ENCODE results near the gene AIG1.
"Not testable (repeated sequence)": the region's sequence is repeated elsewhere in the genome, so short reads cannot be mapped to it uniquely, and the experiment has no call there.

The AIG1 gene

DNA sequence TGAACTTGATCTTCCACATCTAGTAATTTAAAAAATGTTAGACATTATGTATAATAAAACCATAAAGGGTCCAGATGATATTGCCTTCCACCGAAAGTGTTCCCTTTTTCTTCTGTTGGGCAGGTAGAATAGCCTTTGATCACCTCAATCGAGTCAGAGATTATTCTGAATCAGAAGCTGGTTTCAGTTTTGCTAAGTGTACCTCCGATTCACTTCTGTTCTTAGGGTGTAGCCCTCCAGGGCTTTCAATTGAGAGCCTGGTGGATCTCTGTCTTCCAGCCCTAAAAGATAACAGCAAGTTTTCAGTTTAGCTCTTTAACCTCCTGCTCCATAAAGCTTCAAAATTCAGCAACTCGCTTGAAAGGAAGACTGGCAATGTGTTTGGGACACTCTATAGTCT lies 21.1 kb upstream of the AIG1 start:
- no peaks in the 10 kb centered on the region for H3K79me2 ChIP-seq (ENCODE audit: low read length)
- H3K9ac ChIP-seq (ENCODE audit: low read length): no peak overlapping the region
- H3K4me3 ChIP-seq (ENCODE audit: low read length): no peak overlapping the region
- H2AFZ ChIP-seq (ENCODE audit: low read length): no peak overlapping the region
- H3F3A ChIP-seq (ENCODE audit: insufficient read depth, low read length): no peaks in the 10 kb centered on the region
- TF ChIP-seq, protein P1, sequence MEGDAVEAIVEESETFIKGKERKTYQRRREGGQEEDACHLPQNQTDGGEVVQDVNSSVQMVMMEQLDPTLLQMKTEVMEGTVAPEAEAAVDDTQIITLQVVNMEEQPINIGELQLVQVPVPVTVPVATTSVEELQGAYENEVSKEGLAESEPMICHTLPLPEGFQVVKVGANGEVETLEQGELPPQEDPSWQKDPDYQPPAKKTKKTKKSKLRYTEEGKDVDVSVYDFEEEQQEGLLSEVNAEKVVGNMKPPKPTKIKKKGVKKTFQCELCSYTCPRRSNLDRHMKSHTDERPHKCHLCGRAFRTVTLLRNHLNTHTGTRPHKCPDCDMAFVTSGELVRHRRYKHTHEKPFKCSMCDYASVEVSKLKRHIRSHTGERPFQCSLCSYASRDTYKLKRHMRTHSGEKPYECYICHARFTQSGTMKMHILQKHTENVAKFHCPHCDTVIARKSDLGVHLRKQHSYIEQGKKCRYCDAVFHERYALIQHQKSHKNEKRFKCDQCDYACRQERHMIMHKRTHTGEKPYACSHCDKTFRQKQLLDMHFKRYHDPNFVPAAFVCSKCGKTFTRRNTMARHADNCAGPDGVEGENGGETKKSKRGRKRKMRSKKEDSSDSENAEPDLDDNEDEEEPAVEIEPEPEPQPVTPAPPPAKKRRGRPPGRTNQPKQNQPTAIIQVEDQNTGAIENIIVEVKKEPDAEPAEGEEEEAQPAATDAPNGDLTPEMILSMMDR (IDR thresholded peaks at IDR 0.05; ENCODE audit: low read length): no peak
- no peak for TF ChIP-seq EZH2 (optimal IDR thresholded peaks at IDR 0.05; ENCODE audit: low read depth, low read length)
- TF ChIP-seq EZH2phosphoT487 (IDR thresholded peaks at IDR 0.05; ENCODE audit: low read length): no peak
- no peaks in the 10 kb centered on the region for H4K20me1 ChIP-seq (ENCODE audit: insufficient read depth, low read length)
- H3K4me1 ChIP-seq (ENCODE audit: low read length): no peaks in the 10 kb centered on the region
- H3K4me2 ChIP-seq (ENCODE audit: low read depth, low read length): no peak overlapping the region
- no peak overlapping the region for H3K27ac ChIP-seq (ENCODE audit: low read length)
- H3K27me3 ChIP-seq (replicated peaks; ENCODE audit: insufficient read depth, low read length): no peaks in the 10 kb centered on the region
- DNase-seq: no peak
- no peaks in the 10 kb centered on the region for H3K9me3 ChIP-seq (replicated peaks; ENCODE audit: insufficient read depth, low read length)
- no peaks in the 10 kb centered on the region for H3K36me3 ChIP-seq (replicated peaks; ENCODE audit: insufficient read depth, low read length)
- no peaks in the 10 kb centered on the region for H3K9me2 ChIP-seq (replicated peaks; ENCODE audit: insufficient read depth, low read length)

DNA sequence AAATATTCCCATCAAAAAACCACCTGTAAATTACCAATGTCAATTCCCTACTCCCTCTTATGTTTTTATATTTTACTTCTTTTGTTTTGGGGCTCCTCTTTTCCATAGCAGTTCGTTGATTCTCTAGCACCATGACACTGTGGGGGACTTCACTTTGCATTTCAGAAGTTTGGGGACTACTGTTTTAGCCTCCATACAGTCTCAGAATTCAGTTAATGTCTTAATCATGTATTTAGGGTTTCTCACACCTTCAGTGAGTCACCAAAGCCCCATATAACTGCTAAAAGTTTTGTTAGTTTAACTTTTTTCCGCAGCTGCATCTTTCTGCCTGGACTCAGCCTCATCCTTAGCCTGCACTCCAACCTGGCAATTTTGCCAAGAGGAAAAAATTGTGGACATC lies 20.7 kb upstream of the AIG1 start:
- H3F3A ChIP-seq (ENCODE audit: insufficient read depth, low read length): no peaks in the 10 kb centered on the region

GRCh38 chr6:143044345-143044744 lies 16.3 kb upstream of the AIG1 start:
- H3K27ac ChIP-seq (ENCODE audit: low read length); H3K27me3 ChIP-seq (replicated peaks; ENCODE audit: insufficient read depth, low read length); H3K4me3 ChIP-seq (ENCODE audit: low read length); H3K9ac ChIP-seq (ENCODE audit: low read length); H3K79me2 ChIP-seq (ENCODE audit: low read length); H3K36me3 ChIP-seq (replicated peaks; ENCODE audit: insufficient read depth, low read length); H3K9me2 ChIP-seq (replicated peaks; ENCODE audit: insufficient read depth, low read length); H3K4me1 ChIP-seq (ENCODE audit: low read length); H3F3A ChIP-seq (ENCODE audit: insufficient read depth, low read length); H2AFZ ChIP-seq (ENCODE audit: low read length); H3K4me2 ChIP-seq (ENCODE audit: low read depth, low read length); H3K9me3 ChIP-seq (replicated peaks; ENCODE audit: insufficient read depth, low read length); DNase-seq; H4K20me1 ChIP-seq (ENCODE audit: insufficient read depth, low read length): not testable (repeated sequence)

More for the DNA sequence above, 20.7 kb upstream of the AIG1 start:
- H3K4me1 ChIP-seq (ENCODE audit: low read length): no peaks in the 10 kb centered on the region
- DNase-seq: no peak
- H3K36me3 ChIP-seq (replicated peaks; ENCODE audit: insufficient read depth, low read length): no peaks in the 10 kb centered on the region
- H3K4me2 ChIP-seq (ENCODE audit: low read depth, low read length): no peak overlapping the region
- TF ChIP-seq EZH2 (optimal IDR thresholded peaks at IDR 0.05; ENCODE audit: low read depth, low read length): no peak
- H3K27me3 ChIP-seq (replicated peaks; ENCODE audit: insufficient read depth, low read length): no peaks in the 10 kb centered on the region
- H3K9ac ChIP-seq (ENCODE audit: low read length): no peak overlapping the region
- H4K20me1 ChIP-seq (ENCODE audit: insufficient read depth, low read length): no peaks in the 10 kb centered on the region
- H3K79me2 ChIP-seq (ENCODE audit: low read length): no peaks in the 10 kb centered on the region
- H3K9me2 ChIP-seq (replicated peaks; ENCODE audit: insufficient read depth, low read length): no peaks in the 10 kb centered on the region
- no peaks in the 10 kb centered on the region for H3K9me3 ChIP-seq (replicated peaks; ENCODE audit: insufficient read depth, low read length)
- H2AFZ ChIP-seq (ENCODE audit: low read length): no peak overlapping the region
- no peak overlapping the region for H3K27ac ChIP-seq (ENCODE audit: low read length)
- no peak overlapping the region for H3K4me3 ChIP-seq (ENCODE audit: low read length)

DNA sequence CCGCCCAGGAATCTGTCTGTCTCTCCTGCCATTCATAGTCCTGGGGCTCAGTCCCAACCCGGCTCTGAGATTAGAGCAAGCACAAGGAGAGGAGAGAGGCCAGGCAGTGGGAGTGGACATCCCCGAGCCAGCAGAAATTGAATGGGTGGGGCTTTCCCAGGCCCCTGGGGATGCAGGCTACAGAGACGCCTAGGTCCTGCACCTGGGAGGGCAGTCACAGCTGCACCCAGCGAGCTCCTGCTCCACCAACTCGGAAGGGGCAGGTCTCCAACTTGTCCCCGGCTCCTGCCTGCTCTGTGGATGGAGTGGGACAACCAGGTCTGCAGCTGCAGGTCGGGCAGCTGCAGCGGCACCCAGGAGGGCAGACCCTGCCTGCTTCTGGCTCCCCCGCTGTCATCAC lies 11.1 kb upstream of the AIG1 start:
- DNase-seq: no peak
- no peaks in the 10 kb centered on the region for H4K20me1 ChIP-seq (ENCODE audit: insufficient read depth, low read length)
- no peaks in the 10 kb centered on the region for H3F3A ChIP-seq (ENCODE audit: insufficient read depth, low read length)
- no peak for TF ChIP-seq EZH2phosphoT487 (IDR thresholded peaks at IDR 0.05; ENCODE audit: low read length)
- TF ChIP-seq, protein P1 (IDR thresholded peaks at IDR 0.05; ENCODE audit: low read length): no peak
- H2AFZ ChIP-seq (ENCODE audit: low read length): no peak overlapping the region
- no peaks in the 10 kb centered on the region for H3K9me3 ChIP-seq (replicated peaks; ENCODE audit: insufficient read depth, low read length)
- no peaks in the 10 kb centered on the region for H3K9me2 ChIP-seq (replicated peaks; ENCODE audit: insufficient read depth, low read length)
- H3K79me2 ChIP-seq (ENCODE audit: low read length): no peaks in the 10 kb centered on the region
- no peak overlapping the region for H3K4me3 ChIP-seq (ENCODE audit: low read length)
- H3K36me3 ChIP-seq (replicated peaks; ENCODE audit: insufficient read depth, low read length): no peaks in the 10 kb centered on the region
- no peaks in the 10 kb centered on the region for H3K27me3 ChIP-seq (replicated peaks; ENCODE audit: insufficient read depth, low read length)
- no peak overlapping the region for H3K9ac ChIP-seq (ENCODE audit: low read length)
- H3K27ac ChIP-seq (ENCODE audit: low read length): no peak overlapping the region
- no peaks in the 10 kb centered on the region for H3K4me1 ChIP-seq (ENCODE audit: low read length)
- H3K4me2 ChIP-seq (ENCODE audit: low read depth, low read length): no peak overlapping the region

All from MM.1S (cell line).